ENCODE data around the gene CACNA2D3.

Gene CACNA2D3

DNA sequence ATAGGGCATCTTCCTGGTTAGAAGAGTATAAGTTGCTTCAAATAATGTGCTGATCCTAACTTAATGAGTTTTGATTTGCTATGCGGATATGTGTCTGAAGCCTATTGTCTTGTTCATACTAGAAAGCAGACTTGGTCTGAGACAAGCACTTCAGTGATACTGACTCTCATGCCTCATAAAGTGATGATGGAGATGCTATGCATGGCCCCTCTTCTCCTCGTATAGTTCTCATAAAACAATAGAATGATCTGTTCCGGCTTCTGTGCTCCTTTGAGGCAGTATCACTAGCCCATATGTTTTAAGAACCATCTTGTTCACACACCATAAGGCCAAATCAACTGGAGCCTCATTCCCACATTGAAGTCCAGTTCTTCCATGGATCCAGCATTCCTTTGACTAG is 583.4 kb downstream of the CACNA2D3 start:
- TF ChIP-seq, protein P1, sequence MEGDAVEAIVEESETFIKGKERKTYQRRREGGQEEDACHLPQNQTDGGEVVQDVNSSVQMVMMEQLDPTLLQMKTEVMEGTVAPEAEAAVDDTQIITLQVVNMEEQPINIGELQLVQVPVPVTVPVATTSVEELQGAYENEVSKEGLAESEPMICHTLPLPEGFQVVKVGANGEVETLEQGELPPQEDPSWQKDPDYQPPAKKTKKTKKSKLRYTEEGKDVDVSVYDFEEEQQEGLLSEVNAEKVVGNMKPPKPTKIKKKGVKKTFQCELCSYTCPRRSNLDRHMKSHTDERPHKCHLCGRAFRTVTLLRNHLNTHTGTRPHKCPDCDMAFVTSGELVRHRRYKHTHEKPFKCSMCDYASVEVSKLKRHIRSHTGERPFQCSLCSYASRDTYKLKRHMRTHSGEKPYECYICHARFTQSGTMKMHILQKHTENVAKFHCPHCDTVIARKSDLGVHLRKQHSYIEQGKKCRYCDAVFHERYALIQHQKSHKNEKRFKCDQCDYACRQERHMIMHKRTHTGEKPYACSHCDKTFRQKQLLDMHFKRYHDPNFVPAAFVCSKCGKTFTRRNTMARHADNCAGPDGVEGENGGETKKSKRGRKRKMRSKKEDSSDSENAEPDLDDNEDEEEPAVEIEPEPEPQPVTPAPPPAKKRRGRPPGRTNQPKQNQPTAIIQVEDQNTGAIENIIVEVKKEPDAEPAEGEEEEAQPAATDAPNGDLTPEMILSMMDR (IDR thresholded peaks at IDR 0.05; ENCODE audit: low read depth, low read length): no peak
- H3K4me3 ChIP-seq (ENCODE audit: low read depth, low read length): no peak overlapping the region
- no peak for DNase-seq (ENCODE audit: low read depth, low spot score)
- in situ Hi-C loops (cut with HindIII; ENCODE audit: low sequenced_read_pairs): no loop called here

DNA sequence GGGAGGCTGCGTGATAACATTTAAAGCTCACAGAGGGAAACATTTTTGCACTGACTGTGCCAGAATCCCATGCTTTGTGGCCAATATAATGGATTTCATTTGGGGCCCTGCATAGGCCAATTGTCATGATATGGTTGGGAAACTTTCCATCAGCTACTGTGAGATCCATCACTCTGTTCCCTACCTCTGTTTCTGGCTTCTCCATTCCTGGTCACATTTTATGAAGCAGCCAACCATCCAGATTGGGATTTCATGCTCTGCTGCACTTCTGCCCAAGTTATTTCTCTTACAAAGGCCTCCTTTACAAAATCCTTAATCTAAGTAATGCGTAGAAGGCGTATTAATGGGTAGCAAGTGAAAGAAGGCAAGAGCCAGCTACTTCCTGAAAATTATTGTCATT is 584.4 kb downstream of the CACNA2D3 start:
- DNase-seq (ENCODE audit: low read depth, low spot score): no peak
- TF ChIP-seq, protein P1 (IDR thresholded peaks at IDR 0.05; ENCODE audit: low read depth, low read length): no peak
- H3K4me3 ChIP-seq (ENCODE audit: low read depth, low read length): no peak overlapping the region
- in situ Hi-C loops (cut with HindIII; ENCODE audit: low sequenced_read_pairs): no loop called here

DNA sequence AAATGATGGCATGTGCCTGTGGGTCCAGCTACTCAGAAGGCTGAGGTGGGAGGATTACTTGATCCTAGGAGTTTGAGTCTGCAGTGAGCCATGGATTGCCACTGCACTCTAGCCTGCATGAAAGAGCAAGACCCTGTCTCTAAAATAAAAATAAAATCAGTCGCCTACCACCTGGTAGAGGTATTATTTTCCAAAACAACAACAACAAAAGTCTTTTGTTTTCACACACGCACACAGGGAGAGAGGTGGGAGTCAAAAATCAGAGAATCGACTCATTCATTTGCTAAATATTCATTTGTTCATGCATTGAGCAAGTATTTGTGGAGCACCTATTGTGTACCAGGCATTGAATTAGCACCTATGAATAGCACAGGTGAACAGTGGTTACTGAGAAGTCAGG is 587.4 kb downstream of the CACNA2D3 start:
- H3K4me3 ChIP-seq (ENCODE audit: low read depth, low read length): no peak overlapping the region
- no peak for DNase-seq (ENCODE audit: low read depth, low spot score)
- in situ Hi-C loops (cut with HindIII; ENCODE audit: low sequenced_read_pairs): no loop called here
- TF ChIP-seq, protein P1 (IDR thresholded peaks at IDR 0.05; ENCODE audit: low read depth, low read length): no peak

DNA sequence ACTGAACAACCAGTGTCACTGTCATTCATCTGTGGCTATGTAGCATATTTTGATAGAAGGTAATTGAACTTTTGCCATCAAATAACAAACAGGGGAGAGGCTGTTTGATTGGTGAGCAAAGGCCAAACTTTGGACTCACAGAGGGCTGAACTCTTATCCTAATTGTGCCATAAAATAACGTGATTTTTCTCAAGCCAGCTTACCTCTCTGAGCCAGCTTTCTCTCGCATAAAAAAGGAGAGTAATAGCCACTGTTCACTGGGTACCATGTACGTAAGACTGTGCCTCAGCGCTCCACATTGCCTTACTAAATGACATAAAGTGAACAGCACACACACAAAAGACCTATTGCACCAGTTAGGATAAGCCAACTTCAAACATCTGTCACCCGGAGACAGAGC is 588.6 kb downstream of the CACNA2D3 start:
- no peak for DNase-seq (ENCODE audit: low read depth, low spot score)
- no peak overlapping the region for H3K4me3 ChIP-seq (ENCODE audit: low read depth, low read length)
- in situ Hi-C loops (cut with HindIII; ENCODE audit: low sequenced_read_pairs): no loop called here
- TF ChIP-seq, protein P1 (IDR thresholded peaks at IDR 0.05; ENCODE audit: low read depth, low read length): no peak

DNA sequence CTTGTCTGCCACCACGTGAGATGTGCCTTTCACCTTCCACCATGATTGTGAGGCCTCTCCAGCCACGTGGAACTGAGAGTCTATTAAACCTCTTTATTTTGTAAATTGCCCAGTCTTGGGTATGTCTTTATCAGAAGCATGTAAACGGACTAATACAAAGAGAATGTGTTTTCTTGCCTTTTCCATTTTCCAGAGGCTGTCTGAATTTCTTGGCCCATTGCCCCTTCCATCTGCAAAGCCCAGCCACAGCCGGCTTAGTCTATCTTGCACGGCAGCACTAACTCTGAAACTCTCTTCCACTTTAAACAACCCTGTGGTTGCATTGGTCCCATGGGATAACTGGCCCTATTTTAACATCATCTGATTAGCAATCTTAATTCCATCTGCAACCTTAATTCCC is 590.2 kb downstream of the CACNA2D3 start:
- H3K4me3 ChIP-seq (ENCODE audit: low read depth, low read length): no peak overlapping the region
- in situ Hi-C loops (cut with HindIII; ENCODE audit: low sequenced_read_pairs): no loop called here
- TF ChIP-seq, protein P1 (IDR thresholded peaks at IDR 0.05; ENCODE audit: low read depth, low read length): no peak
- no peak for DNase-seq (ENCODE audit: low read depth, low spot score)

DNA sequence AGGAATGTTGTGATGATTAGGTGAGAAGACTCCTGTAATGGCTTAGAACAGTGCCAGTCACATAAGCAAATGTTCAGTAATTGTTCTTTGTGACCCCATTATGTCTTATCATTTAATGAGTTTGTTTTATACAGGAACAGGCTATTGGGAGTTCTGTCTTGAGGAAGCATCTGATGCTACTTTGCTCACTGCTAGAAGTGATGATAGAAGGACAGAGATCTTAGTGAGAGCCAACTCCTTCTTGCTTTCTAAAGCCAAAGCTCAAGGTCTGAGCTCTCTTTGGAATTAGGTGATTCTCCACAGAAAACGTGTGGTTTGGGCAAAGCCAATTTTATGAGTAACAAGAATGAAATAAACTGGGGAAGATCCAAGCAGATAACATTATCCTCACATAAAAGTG is 590.7 kb downstream of the CACNA2D3 start:
- H3K4me3 ChIP-seq (ENCODE audit: low read depth, low read length): no peak overlapping the region
- TF ChIP-seq, protein P1 (IDR thresholded peaks at IDR 0.05; ENCODE audit: low read depth, low read length): no peak
- DNase-seq (ENCODE audit: low read depth, low spot score): no peak
- in situ Hi-C loops (cut with HindIII; ENCODE audit: low sequenced_read_pairs): no loop called here

DNA sequence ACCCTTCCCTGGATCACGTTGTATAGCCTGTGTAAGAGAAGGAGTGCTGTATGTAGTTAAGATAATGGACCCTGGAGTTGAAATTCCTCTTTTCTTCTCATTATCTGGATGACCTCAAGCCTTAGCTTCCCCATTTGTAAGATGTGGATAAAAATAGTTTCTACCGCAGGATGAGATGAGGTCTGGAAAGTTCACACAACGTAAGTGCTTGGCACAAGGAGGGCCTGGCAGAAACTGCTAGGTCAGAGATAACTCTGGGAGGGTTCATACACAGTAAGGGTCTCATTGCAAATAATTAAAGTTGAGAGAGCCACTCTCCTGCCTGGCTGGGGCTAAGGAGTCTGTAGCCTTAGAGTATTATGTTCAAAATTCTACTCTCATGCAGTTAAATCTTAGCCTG is 591.1 kb downstream of the CACNA2D3 start:
- no peak for DNase-seq (ENCODE audit: low read depth, low spot score)
- no peak overlapping the region for H3K4me3 ChIP-seq (ENCODE audit: low read depth, low read length)
- in situ Hi-C loops (cut with HindIII; ENCODE audit: low sequenced_read_pairs): no loop called here
- TF ChIP-seq, protein P1 (IDR thresholded peaks at IDR 0.05; ENCODE audit: low read depth, low read length): no peak
